ENCODE results near the gene EMC10. TPM values are rescaled to one million over a fixed set of nuclear protein-coding genes. Genes with fewer than 3 reads are reported as not detected.

The EMC10 gene
- total RNA-seq, 1 experiment from 2014 or later, result 66.7 TPM

- Histone ChIP-seq H3K27ac (ENCODE audit: low read length) (no peak overlapping the region), H3K9me3 (ENCODE audit: control insufficient read depth, insufficient read depth, low read depth, low read length) (no peaks in the 10 kb centered on the region), H3K4me1 (ENCODE audit: control insufficient read depth, insufficient read depth, low read length) (no peaks in the 10 kb centered on the region), H3K4me3 (ENCODE audit: low read depth in 2 of 2, low read length in 2 of 2) (no peak overlapping the region), H3K27me3 (ENCODE audit: control insufficient read depth, insufficient read depth, low read length) (no peaks in the 10 kb centered on the region), H3K36me3 (ENCODE audit: control insufficient read depth, insufficient read depth, low read length) (no peaks in the 10 kb centered on the region)
- TF ChIP-seq TCF7L2 (IDR thresholded peaks at IDR 0.05; ENCODE audit: low read depth, low read length), result no peak
- no peak for TF ChIP-seq POLR2AphosphoS5 (IDR thresholded peaks at IDR 0.05; ENCODE audit: low read depth, low read length)
- no peak for TF ChIP-seq REST (IDR thresholded peaks at IDR 0.05; ENCODE audit: insufficient read depth in 1 of 2, low read depth in 2 of 2, low read length in 1 of 2)
- no peak for TF ChIP-seq CTCF (IDR thresholded peaks at IDR 0.05)
- no peak for TF ChIP-seq SIN3A (IDR thresholded peaks at IDR 0.05; ENCODE audit: borderline replicate concordance, insufficient read depth, low read depth, low read length)
- no peak for ATAC-seq
- ChIA-PET POLR2A (no interaction called here), CTCF (no interaction called here)
- no TSS peak for BruUV-seq (replicated peaks)
- no peak for DNase-seq (ENCODE audit: low read depth, low spot score)
- in situ Hi-C loops (cut with HindIII; ENCODE audit: low pct_unique_long_range_greater_than_20kb, low sequenced_read_pairs), result no loop called here
- intact Hi-C loops (cut with micrococcal nuclease; ENCODE audit: unreplicated experiment), result no loop called here
Measured at GRCh38 chr19:50493171-50493570, 16.9 kb downstream of the EMC10 start.

- Histone ChIP-seq H3K4me3 (ENCODE audit: low read depth in 2 of 2, low read length in 2 of 2) (no peak overlapping the region), H3K27ac (ENCODE audit: low read length) (no peak overlapping the region), H3K4me1 (ENCODE audit: control insufficient read depth, insufficient read depth, low read length) (no peaks in the 10 kb centered on the region), H3K27me3 (ENCODE audit: control insufficient read depth, insufficient read depth, low read length) (no peaks in the 10 kb centered on the region), H3K36me3 (ENCODE audit: control insufficient read depth, insufficient read depth, low read length) (no peaks in the 10 kb centered on the region), H3K9me3 (ENCODE audit: control insufficient read depth, insufficient read depth, low read depth, low read length) (no peaks in the 10 kb centered on the region)
- no TSS peak for BruUV-seq (replicated peaks)
- ATAC-seq (no peak), DNase-seq (ENCODE audit: low read depth, low spot score) (no peak)
- ChIA-PET CTCF (interaction anchor here (0.6 kb wide), 1 partner anchor 24 kb away, joined by 3 read pairs; no protein-coding TSS in a partner anchor), POLR2A (no interaction called here)
- in situ Hi-C loops (cut with HindIII; ENCODE audit: low pct_unique_long_range_greater_than_20kb, low sequenced_read_pairs) (no loop called here), intact Hi-C loops (cut with micrococcal nuclease; ENCODE audit: unreplicated experiment) (no loop called here)
- TF ChIP-seq REST (IDR thresholded peaks at IDR 0.05; ENCODE audit: insufficient read depth in 1 of 2, low read depth in 2 of 2, low read length in 1 of 2), result no peak
Measured at GRCh38 chr19:50494186-50495019, 18.1 kb downstream of the EMC10 start.
